Fibroblast of gingiva (primary cell): Measurements from ENCODE around the gene CAMK4.
"Not testable (repeated sequence)": the region's sequence is repeated elsewhere in the genome, so short reads cannot be mapped to it uniquely, and the experiment has no call there.

ENCODE experiments used
- DNase-seq: peaks from one replicate; pipeline ENCODE4 v3.0.0-alpha.2; 2011; ENCODE audit warnings: low read depth

Gene CAMK4

GRCh38 chr5:111384220-111384619 is 160.0 kb downstream of the CAMK4 start:
- DNase-seq = no peak

DNA sequence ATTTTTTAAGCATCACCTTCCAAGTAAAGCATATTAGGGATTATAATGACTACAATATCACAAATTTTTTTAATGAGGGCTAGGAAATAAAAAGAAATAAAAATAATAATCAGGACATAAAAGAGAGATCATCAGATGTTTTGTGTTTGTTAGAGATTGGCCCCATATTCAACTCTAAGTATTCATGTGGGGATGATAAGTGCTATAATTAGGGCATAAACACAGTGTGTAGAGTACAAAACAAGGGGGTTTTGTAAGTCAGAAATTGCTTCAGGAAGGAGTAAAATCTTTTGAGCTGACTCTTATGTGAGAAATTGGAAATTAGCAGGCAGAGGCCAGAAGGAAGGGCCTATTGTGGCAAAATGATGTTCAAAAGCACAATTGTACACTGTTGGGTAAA is 160.9 kb downstream of the CAMK4 start:
- no peak for DNase-seq

DNA sequence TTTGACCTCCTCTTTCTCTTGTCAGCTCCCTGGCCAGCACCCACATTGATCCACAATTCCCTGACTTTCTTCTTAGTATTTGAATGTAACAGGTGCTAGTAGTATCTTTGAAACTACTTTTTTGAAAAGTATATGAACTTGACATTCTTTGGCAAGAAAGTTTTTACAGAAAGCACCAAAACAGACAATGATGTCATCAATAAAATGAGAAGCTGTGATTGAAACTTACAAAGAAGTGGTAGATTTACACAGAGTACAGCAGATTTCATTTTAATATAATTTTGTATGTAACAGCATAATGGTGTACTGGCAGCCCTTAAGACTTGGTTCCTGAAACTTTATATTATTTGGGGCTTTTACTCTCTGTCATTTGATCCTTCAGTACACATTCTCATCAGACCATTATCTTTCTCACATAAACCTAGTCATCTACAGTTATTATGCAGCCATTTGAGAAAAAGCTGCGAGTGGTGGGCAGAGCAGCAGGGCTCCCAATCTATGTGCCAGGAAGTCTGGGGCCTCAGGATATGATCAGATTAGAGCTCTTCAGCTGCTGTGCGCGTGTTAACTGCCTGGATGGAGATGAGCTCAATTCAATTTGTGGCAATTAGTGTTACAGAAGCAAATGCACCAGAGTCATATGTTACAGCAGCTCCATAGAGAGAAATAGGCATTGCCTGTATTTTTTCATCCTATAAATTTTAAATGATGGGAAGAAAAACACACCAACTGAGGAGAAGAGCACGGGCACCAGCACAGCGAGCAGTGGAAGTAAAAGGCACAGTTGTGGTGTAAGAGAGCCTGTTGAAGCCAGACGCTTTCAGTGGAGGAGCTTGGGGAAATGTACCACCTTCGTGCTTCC is 162.0 kb downstream of the CAMK4 start:
- no peak for DNase-seq

DNA sequence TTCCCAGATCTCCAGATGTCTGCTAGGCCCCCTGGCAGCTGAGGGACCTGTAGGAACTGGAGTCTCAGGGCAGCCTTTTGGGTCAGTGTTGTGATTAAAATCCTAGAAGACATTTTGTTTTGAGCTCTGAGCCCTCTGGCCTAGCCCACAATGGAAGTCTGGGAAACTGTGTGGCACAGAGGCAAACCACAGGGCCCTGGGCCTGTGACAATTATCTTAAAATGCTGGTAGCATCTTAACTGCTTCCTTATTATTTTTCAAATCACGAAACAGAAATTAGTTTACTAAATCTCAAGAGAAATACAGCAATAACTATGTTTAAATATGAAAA is 162.6 kb downstream of the CAMK4 start:
- no peak for DNase-seq

DNA sequence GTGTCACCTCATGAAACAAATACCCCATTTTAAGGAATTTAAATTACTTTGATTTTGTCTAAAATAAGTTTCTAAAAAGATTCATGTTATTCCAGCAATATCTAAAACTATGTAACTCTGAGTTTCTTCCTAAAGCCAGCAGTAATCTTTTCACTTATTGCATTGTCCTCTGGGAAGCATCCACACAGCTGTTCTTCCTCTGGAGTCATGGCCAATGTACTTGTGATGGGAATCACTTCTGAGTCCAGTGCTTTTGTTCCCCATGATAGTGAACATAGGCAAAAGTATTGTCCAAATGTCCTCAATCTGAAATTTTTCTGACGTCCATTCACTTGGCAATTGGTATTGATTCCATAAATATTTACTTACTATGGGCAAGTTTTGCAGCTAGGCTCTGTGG is 163.2 kb downstream of the CAMK4 start:
- no peak for DNase-seq

GRCh38 chr5:111389390-111390082 is 165.4 kb downstream of the CAMK4 start:
- DNase-seq = no peak

- no peak for DNase-seq
Observed at GRCh38 chr5:111392181-111392580, 168.0 kb downstream of the CAMK4 start.

- DNase-seq = no peak
Observed at GRCh38 chr5:111394586-111394985, 170.4 kb downstream of the CAMK4 start.

DNA sequence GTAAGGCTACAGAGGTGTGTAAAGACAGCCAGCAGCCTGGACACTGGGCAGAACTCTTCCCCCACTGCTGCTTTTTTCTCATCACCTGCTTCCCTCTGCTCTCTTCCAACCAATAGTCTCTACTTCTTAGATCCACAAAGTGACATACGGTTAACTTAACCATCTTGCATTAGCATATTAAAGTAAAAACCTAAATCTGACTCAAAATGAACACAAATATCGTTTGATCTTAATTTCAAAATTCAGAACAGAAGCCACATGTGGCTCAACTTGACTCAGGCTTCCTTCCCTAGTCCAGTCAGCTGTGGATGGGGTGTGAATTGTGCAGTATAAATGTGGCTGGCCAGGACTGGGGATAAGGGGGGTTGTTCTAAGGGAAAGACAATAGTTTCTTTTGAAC is 173.8 kb downstream of the CAMK4 start:
- no peak for DNase-seq

- DNase-seq = no peak
Observed at GRCh38 chr5:111399113-111399512, 174.9 kb downstream of the CAMK4 start.

GRCh38 chr5:111401906-111402305 is 177.7 kb downstream of the CAMK4 start:
- DNase-seq = no peak

DNA sequence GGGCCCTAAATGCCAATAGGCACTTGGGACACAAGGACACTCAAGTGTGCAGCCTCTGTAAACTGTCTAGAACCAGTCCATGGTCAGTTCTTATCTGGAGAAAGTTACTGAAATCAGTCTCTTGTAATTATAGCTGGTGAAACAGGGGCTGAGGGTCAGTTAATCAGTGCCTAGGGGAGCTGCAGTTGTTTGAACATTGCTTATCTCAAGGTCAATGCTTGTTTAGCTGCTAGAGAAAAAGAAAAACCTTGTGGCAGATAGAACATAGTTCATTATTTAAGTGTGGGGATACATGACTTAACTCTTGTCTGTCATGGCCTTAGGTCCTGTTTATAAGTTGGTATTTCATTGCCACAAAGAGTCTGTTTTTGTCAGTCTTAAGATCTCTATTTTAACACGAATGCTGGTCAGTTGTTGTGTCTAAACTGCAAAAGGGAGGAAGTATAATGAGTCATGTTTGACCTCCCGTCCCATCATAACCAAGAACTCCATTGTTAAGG is 180.1 kb downstream of the CAMK4 start:
- DNase-seq = no peak

DNA sequence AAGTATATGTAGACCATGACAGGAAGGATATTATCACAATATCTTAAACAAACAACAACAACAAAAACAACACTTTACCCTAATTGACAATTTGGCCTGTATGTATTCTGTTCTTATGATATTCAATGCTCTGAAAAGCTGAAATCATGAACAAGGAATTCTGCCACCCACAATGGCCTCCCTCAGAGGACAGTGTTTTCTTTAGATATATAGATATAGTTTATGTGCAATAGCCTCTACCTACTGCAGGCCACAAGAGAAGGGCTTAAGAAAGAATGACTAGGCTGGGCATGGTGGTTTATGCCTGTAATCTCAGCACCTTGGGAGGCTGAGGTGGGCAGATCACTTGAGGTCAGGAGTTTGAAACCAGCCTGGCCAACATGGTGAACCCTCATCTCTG is 183.4 kb downstream of the CAMK4 start:
- DNase-seq = no peak

GRCh38 chr5:111408817-111409216 is 184.6 kb downstream of the CAMK4 start:
- no peak for DNase-seq

- DNase-seq = not testable (repeated sequence)
Observed at GRCh38 chr5:111409266-111409665, 185.1 kb downstream of the CAMK4 start.

GRCh38 chr5:111410067-111410466 is 185.9 kb downstream of the CAMK4 start:
- DNase-seq = not testable (repeated sequence)

GRCh38 chr5:111411301-111411700 is 187.1 kb downstream of the CAMK4 start:
- no peak for DNase-seq

DNA sequence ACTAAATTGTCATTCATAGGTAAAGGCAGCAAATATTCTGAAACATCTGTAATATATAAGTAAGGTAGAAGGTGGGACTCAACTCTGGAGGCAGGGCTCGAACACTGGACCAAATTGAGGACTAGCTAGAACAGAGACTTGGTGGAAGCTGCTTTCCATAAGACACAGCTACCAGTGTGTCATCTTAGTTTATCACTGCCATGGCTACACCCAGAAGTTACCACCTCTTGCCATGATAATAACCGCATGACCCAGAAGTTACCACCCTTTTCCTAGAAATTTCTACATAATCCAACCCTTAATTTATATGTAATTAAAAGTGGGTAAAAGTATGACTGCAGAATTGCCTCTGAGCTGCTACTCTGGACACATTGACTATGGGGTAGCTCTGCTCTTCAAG is 188.4 kb downstream of the CAMK4 start:
- no peak for DNase-seq

GRCh38 chr5:111415053-111415452 is 190.9 kb downstream of the CAMK4 start:
- DNase-seq = no peak

DNA sequence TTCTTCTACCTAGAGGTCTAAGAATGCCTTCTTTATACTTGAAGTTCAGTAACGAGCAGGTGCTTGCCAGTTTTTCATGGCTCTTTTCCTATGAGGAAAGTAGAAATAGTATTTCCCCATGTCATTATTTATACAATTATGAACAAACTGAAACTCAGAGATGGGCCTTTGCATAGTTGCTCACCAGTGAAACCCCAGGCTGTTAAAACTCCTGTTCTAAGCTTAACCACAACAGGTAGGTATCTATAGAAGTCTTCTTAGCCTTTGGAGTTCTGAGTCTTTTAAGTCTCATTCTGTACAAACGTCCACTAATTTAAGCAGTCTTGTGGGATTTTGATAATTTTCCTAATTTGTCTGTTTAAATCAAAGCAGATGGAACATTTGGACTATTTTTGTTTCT is 198.1 kb downstream of the CAMK4 start:
- no peak for DNase-seq

GRCh38 chr5:111422747-111423720 is 198.8 kb downstream of the CAMK4 start:
- DNase-seq = no peak

GRCh38 chr5:111425205-111425604 is 201.0 kb downstream of the CAMK4 start:
- DNase-seq = no peak
